GF-D8 (cell line): ENCODE results near the gene ZBTB25.

Source experiments
- DNase-seq: peaks from one replicate; lab custom pipeline; 2025; lab: John Stamatoyannopoulos, UW

Gene ZBTB25

DNA sequence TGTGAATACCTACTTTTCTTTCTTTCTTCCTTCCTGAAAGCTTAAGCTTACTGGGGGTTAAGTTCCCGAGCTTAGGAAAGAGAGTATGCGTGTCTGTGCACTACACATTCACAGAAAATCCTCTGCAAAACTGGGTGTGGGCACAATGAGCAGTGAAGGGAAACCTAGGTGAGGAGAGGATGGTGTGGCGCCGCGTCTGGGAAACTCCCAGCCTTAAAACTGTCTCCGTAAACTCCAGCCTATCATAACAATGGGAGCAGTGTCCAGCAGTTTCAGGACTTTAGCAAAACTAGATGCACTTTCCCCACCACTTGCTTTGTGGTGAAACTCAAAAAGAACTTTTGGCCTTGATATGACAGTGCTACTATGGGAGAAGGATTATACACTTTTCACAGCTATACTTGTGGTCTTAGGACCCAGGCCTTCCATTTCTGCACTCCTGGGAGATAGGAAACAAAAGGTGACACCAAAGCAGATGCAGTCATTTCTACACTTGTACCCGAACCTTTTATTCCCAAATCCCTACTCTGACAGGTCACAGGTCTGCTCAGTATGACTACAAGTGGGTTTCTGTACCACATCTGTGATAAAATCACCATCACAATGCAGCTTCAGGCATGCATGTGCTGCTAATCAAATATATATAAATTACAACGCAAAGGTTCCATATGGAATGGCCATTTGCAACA, 27.9 kb downstream of the ZBTB25 start:
- DNase-seq: no peak

DNA sequence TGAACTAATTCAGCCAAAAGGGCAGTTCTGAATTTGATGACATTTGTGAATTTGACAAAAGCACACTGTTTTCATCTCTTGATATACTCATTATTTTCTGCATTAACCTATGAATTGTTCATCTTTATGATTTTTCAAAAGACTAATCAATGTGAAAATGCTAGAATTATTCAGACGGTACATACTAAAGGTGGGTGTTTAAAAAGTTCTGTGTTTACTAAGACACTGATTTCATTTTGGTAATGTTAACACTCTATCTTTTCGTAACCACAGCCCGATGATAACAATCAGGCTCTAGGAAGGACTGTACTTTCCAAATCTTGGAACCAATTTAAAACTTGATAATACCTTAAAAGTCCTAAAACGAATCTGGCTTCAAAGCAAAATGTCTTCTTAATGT, 28.9 kb downstream of the ZBTB25 start:
- DNase-seq: no peak

DNA sequence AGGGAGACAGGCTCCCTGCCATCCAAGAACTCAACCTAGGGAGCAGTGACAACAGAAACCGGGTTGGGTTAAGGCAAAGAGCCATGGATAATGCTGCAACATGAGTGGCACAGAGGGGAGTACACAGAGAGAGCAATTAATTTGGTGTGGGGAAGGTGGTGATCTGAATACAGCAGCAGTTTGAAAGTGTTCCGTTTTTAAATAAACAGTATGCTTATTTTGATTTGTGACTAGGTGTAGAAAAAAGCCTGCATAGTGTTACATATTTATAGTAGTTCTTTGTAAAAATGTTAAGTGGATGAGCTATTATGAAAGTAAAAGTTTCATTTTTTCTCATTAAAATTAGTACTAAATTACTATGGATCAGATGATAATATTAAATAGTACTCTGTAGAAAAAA, 29.6 kb downstream of the ZBTB25 start:
- DNase-seq: no peak

DNA sequence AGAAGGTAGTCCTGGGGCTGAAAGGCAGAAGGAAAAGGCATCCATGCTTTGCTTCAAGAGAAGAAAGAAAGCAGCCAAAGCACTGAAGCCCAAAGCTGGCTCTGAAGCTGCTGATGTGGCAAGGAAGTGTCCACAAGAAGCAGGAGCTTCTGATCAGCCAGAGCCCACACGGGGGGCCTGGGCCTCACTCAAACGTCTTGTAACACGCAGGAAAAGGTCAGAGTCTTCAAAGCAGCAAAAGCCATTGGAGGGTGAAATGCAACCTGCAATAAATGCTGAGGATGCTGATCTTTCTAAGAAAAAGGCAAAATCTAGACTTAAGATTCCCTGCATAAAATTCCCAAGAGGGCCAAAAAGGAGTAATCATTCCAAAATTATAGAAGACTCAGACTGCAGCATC, 35.2 kb downstream of the ZBTB25 start:
- DNase-seq: no peak

DNA sequence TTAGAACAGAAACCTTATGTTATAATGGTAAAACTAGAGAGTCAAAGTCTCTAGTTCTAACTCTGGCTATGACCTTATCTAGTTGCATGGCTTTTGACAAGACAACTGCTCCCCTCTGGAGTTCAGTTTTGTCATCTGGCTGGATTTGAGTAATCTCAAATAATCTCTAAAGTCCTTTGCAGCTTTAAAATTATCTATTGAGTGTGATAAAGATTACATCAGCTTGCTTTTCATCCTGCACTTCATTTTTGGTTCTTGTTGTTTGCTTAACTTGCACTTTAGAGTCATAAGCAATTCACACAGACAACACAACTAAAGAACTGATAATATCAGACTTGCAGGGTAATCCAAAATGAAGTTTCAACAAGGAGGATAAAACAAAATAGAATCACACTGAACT, 36.1 kb downstream of the ZBTB25 start:
- DNase-seq: no peak

DNA sequence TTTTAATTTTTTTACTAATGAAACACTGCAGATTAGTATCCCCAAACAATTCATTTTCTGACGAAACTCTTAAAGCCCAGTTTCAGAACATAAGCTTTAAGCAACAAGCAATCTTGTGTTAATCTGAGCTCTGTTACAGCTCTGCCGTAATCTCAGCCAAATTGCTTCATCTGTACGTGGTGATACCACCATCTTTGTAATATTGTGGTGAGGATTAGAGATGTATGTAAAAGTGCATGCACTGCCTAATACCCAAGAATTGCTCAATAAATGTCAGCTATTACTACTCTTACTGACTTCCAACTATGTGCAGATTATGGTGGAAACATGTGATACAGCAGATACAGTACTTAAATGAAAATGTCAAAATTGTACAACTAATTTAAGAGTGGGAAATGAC, 36.5 kb downstream of the ZBTB25 start:
- peak; percentile 5 for DNase-seq

DNA sequence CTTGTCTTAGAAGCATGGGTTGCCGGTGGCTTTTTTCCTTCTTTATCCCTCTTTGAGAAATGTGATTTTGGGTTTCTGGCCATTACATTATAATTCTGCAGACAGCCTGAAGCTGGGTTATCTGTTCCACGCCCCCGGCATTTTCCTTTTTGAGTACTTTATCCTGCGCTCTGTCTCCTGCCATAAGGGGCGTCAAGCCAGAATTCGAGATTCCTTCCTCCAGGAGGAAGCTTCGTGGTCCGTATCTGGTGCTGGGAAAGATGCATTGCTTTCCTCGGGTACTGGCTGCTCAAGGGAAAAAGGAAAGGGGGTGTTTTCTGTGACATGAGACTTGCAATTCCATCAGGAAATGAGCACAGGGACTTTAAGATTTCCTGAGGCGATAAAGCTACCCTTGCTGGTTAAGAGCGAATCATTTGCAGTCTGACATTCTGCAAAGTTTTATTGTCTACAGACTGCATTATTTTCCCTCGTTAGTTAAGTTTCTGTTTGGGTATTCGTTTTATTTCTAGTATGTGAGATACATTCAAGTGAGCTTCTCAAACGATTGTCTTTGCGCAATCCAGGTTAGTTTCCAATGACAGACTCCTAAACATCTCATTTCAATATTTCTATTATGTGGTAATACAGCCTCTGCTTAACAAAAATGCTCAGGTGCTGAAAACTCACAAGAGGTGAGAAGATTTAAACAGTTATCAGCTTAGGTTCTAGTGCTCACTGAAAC, 37.6 kb downstream of the ZBTB25 start:
- no peak for DNase-seq

DNA sequence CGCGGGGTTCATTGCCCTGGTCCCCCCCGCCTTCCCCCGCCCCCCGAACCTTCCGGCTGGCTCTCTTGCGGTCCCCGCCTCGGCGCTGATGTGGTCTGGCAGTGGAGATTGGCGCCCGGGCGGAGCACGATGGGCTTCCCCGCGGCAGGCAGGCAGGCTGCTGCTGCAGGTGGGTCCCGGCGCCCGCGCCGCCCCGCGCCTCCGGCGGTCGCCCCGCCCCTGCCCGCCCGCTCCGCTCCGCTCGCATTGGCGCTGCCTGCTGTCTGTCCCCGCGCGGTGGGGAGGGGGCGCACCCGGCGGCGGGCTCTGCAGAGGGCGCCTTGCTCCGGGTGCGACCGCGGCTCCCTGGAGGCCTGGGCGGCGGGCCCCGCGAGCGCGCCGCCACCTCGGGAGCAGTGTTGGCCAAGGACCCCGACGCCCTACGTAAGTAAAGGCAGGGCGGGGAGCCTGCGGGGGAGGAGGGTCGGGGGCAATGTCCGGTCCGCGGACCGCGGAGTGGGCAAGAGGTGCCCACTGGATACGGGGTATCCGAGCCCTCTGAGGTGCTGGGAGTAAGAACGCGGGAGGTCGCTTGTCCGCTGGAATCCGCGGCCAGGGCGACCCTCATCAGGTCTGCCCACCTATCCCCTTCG, 38.3 kb downstream of the ZBTB25 start, which contains the start of gene AKAP5:
Gene AKAP5, plus strand, starts transcription at position 309 of the 632 bp plus-strand sequence. CDS start 2,896 bp downstream, outside the sequence.
- DNase-seq: no peak

DNA sequence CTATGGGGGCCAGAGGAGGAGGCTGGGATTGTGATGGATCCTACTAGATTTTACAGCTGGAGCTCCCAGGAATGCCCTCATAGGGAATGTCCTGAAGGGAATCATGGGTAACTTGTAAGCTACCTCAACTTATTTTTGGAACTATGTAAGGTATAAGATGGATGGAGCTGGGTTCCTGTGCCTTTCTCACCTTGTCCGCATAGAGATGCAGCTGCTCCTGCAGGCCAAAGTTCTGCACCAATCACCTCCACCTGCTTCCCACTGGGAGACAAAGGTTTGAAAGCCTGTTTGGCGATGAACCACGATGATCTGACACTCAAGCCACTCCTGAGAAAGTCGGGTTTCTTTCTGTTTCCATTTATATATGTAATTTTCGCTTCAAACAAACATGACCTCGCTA, 39.0 kb downstream of the ZBTB25 start:
- DNase-seq: no peak

DNA sequence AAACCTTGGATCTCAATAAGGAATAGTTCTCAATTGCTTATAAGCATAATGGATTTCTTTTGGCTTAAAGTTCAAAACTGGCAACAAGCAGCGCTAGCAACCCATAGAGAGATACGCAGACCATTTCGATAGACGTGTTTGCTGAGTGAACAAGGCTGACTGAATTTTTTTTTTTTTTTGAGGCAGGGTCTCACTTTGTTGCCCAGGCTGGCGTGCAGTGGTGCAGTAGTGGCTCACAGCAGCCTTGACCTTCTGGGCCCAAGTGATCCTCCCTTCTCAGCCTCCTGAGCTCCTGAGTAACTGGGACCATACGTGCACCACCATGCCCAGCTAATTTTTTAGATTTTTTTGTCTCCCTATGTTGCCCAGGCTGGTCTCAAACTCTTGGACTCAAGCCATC, 39.8 kb downstream of the ZBTB25 start:
- no peak for DNase-seq

DNA sequence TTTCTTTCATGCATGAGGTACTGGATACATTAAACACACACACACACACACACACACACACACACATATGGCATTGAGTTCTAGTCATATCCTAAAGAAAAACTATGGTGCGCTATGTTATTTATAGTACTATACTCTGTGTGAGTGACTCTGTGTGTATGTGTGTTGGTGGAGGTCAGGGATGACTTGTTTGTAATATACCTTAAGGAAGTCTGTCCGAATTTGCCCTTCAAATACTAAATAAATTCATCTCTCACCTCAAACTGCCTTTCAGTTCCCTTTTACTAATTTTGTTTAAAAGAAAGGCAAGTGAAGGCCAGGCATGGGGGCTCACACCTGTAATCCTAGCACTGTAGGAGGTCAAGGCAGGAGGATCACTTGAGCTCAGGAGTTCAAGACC, 40.4 kb downstream of the ZBTB25 start:
- DNase-seq: no peak

DNA sequence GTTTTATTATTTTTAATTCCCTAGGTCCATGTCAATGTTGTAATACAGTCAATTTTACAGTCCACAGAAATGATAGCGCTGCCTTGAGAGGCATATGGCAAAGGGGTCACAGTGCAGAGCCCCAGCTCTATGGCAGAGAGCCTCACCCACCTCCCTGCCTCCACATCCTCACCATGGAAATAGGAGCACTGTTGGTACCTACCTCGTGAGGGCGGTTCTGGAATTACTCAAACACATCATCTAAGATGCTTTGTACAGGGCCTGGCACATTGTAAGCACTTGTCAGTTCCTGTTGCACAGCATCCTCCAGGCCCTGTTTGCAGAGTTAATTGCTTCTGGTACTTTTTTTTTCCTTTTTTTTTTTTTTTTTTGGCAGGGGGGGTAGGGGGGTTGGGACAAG, 42.4 kb downstream of the ZBTB25 start:
- no peak for DNase-seq

DNA sequence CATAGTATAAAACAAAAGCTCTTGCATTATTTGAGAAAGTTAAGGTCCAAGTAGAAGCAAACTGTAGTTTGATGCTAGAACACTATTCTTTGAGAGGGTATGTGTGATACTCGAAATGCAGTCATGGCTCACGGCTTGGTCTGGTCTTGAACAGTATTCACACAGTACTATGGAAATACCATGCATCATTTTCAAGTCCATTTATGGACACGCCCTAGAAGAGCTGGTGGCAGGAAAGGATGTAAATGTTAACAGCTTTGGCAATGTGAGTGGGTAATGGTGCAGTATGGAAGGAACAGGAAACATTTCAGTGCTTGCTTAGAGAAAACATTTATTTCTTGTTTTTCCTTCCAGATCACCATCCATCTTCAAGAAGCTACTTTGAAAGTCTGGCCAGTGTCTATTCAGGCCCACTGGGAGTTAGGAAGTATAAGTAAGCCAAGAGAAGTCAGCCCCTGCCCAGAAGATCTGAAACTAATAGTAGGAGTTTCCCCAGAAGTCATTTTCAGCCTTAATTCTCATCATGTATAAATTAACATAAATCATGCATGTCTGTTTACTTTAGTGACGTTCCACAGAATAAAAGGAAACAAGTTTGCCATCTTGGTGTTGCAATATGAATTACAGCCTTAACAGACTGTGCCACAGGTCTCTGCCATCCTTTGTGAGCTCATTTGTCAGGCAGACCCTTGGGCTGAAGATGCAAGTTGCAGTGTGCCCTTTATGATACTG, 44.1 kb downstream of the ZBTB25 start:
- no peak for DNase-seq

DNA sequence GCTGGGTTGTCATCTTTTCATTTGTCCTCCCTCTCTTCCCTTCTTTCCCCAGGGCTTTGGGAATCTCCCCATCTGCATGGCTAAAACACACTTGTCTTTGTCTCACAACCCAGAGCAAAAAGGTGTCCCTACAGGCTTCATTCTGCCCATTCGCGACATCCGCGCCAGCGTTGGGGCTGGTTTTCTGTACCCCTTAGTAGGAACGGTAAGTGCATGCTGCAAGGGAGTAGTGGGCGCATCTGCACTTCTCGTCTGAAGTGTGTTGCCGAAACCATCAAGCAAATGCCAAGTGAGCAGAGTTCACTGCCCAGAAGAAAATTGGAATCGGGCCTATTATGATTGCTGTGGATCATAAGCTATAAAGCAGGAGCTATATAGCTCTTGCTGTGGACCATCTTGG, 49.0 kb downstream of the ZBTB25 start:
- DNase-seq: no peak

DNA sequence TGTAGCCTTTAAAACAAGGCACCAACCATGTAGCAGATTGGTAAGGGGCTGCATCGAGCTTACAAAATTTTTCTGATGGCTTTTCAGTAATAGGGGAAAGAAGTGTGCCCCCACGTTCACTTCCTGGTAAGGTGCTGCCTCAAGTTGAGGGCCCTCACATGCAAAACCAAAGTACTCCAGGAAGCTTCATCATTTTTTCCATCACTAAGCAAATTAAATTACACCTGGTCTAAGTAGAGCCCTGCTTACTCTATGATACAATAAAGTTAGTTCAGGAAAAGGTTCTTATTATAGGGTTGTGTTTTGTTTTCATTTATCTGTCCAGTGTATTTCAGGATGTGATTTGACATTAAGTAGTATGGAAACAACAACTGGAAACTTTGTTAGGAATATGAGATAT, 53.4 kb downstream of the ZBTB25 start:
- no peak for DNase-seq

DNA sequence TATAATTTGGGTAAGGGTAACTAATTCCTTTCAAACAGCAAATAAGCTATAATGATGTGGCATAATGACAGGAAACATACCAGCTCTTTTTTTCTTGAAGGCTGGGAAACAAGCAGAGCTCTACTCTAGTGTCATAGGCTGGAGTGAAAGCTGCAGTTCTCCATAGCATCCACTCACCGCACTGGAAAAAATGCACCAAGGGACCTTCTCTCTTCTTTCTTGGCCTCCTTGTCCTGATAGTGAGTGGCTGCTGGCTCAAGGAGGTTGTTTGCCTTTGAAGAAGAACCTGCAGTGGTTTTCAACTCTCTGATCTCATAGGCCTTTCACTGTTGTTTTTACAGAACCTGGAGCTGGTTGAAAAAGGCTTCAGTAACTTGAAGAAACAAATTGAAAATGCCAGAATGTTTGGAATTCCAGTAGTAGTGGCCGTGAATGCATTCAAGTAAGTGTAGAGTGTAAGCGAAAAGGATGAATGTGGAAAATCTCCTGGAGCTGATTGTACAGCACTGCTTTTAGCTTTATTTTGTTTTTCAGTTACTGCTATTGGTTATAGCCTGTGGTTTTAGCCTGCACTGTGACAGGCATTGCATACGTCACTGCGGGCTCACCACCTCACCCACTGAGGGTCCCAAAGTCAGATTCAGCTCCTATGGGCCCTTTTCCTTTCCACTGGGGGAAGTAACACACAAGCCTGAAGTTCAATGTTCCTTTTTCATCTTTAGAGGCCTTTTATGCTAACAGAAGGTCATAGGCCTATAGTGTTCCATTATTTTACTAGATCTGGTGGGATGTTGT, 55.6 kb downstream of the ZBTB25 start:
- no peak for DNase-seq

DNA sequence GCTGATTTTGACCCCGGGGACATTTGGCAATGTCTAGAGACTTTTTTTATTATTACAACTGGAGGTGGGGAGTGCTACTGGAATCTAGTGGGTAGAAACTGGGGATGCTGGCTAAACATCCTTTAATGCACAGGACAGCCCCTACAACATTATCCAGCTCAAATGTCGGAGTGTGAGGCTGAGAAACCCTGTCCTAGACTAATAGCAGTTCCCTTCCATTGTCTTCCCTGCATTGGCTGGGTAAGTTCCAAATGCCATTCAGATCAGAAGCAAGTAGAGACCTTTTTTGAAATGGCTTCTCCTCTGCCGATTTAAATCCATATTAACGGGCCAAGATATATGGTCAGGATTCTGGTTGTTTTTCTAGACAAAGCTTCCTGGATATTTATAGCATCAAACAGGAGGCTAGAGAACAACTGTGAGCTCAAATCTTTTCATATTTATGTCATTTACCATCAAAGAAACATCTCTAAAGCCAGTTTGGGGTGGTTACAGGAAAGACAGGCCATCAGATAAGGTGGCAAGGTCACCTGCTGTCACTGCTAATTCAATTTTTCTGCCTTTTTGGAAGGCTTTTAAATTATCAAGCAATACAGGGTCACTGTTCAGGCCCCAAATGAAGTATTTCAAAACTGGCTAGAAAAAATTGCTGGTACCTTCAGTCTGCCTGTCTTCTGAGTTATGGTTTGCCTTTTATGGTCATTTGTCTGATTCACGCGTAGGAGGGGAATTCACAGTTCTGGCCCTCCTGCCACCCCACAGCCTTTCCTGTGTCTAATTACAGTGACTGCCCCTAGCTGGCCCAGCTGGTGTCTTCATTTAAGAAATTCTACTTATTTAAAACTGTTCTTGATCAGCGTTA, 58.4 kb downstream of the ZBTB25 start:
- DNase-seq: no peak

DNA sequence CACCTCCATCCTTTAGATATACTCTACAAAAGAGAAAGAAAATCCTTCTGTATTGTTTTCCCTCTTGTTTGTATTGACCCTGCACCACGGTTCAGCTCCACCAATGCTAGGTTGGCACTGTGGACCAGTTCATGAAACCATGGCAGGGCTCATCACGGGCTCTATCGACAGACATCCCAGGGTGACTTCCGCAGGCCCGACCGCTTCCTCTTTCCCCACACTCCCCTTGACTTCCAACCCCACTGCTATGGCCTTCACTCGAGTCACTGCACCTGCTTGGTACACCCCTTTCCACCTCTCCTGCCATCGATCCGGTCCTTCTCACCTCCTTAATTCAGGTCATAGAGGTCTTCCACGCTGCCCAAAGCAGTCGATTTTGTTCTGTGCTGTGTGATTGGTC, 59.5 kb downstream of the ZBTB25 start:
- DNase-seq: no peak

DNA sequence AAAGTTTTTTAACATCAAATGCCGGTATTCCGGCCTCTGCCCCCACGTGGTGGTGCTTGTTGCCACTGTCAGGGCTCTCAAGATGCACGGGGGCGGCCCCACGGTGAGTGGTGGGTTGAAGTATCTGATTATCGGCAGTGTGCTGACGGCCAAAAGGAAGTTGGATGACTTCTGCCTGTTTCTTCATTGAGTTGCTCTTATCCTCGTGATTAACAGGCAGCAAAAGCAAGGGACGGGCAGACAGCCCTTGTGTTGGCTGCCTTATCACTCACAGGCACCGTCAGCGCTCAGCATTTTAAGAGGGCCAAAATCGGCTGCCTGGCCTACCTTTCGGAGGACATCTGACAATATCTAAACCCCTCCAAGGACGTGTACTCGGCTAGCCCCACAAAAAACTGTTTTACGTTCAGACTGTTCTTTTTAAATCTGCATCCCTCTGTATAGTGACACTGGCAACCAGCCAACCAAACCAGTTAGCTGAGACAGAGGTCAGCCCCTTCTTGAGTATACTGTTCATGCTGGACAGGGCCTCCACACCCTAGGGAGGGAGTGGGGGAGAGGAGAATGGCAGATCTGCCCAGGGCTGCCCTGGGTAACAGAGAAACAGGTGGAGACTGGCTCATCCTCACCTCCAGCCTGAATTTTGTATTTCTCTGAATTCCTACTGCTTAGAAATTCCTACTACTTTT, 61.2 kb downstream of the ZBTB25 start:
- DNase-seq: no peak

DNA sequence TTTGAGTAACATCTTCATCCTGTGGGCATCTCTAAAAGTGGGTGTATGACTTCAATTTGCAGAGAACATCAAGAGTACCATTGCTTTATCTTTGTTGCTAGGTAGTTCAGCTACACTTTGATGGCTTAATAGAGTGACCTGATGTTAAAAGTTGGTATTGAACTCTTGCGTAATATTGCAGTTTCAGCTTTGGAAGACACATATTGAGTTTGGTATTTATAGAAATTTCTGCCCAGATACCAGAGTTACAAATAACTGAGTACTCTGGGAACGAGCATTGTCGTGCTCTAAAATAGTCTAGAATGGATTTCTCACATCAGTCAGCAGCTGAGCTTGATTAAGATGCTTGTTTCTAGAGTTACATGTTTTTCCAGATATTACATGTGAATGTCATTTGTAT, 63.1 kb downstream of the ZBTB25 start:
- no peak for DNase-seq
